SK-N-SH treated with all-trans-retinoic acid at 6 μM for 48 hours (cell line): ENCODE measurements around the gene MVB12A.
A peak's percentile ranks its signal among the peaks of the same experiment; 100 is the strongest.

Source experiments
- ATAC-seq: fragments of 200-7000 bp; cut with Tn5 transposase; 3 replicates; pipeline ENCODE4 v1.9.1; 2020; ENCODE audit warnings: mild to moderate bottlenecking, moderate library complexity
- ARNTL ChIP-seq: fragments of 450-650 bp; formaldehyde crosslinking; IDR thresholded peaks from 2 replicates; pipeline ENCODE4 v1.5.0; 2020; ENCODE audit warnings: low read depth, mild to moderate bottlenecking, moderate library complexity, borderline replicate concordance
- BACH2 ChIP-seq: fragments of 250-450 bp; sonication (Bioruptor Pico); IDR thresholded peaks from 2 replicates; pipeline ENCODE4 v1.9.0; 2021; ENCODE audit warnings: mild to moderate bottlenecking, borderline replicate concordance
- CSDC2 ChIP-seq: fragments of 250-450 bp; sonication (Bioruptor Pico); IDR thresholded peaks from 2 replicates; pipeline ENCODE4 v1.5.0; 2020; ENCODE audit warnings: mild to moderate bottlenecking, moderate library complexity
- ESRRG ChIP-seq: fragments of 250-450 bp; sonication (Bioruptor Pico); IDR thresholded peaks from 2 replicates; pipeline ENCODE4 v1.6.1; 2021; ENCODE audit warnings: mild to moderate bottlenecking
- GLIS3 ChIP-seq: fragments of 250-450 bp; sonication (Bioruptor Pico); IDR thresholded peaks from 2 replicates; pipeline ENCODE4 v1.5.0; 2020; ENCODE audit warnings: mild to moderate bottlenecking, moderate library complexity
- ISL1 ChIP-seq: fragments of 250-450 bp; sonication (Bioruptor Pico); IDR thresholded peaks from 2 replicates; pipeline ENCODE4 v2.1.2; 2022; ENCODE audit warnings: mild to moderate bottlenecking, moderate library complexity
- OSR1 ChIP-seq: fragments of 250-450 bp; sonication (Bioruptor Pico); IDR thresholded peaks from 2 replicates; pipeline ENCODE4 v1.8.0; 2022; ENCODE audit warnings: moderate library complexity, mild to moderate bottlenecking, inconsistent platforms
- PPARA ChIP-seq: fragments of 250-450 bp; sonication (Bioruptor Pico); IDR thresholded peaks from 2 replicates; pipeline ENCODE4 v1.5.0; 2020; ENCODE audit warnings: mild to moderate bottlenecking, borderline replicate concordance
- RARB ChIP-seq: fragments of 250-450 bp; sonication (Bioruptor Pico); IDR thresholded peaks from 2 replicates; pipeline ENCODE4 v1.8.0; 2021; ENCODE audit warnings: mild to moderate bottlenecking, moderate library complexity
- TCF4 ChIP-seq: fragments of 250-450 bp; sonication (Bioruptor Pico); IDR thresholded peaks from 2 replicates; pipeline ENCODE4 v1.8.0; 2021; ENCODE audit warnings: mild to moderate bottlenecking, moderate library complexity, borderline replicate concordance
- ZC3H10 ChIP-seq: fragments of 250-450 bp; sonication (Bioruptor Pico); IDR thresholded peaks from 2 replicates; pipeline ENCODE4 v1.5.1; 2021; ENCODE audit warnings: mild to moderate bottlenecking, moderate library complexity
- ZFP3 ChIP-seq: fragments of 250-450 bp; sonication (Bioruptor Pico); IDR thresholded peaks from 2 replicates; pipeline ENCODE4 v1.5.0; 2020; ENCODE audit warnings: mild to moderate bottlenecking, moderate library complexity
- ZFP30 ChIP-seq: fragments of 450-650 bp; formaldehyde crosslinking; IDR thresholded peaks from 2 replicates; pipeline ENCODE4 v1.5.0; 2022; ENCODE audit warnings: mild to moderate bottlenecking, moderate library complexity
- ZNF565 ChIP-seq: fragments of 450-650 bp; formaldehyde crosslinking; conservative IDR thresholded peaks from 2 replicates; pipeline ENCODE4 v1.5.0; 2020; ENCODE audit warnings: low read depth, mild to moderate bottlenecking, moderate library complexity
- ZNF70 ChIP-seq: fragments of 450-650 bp; formaldehyde crosslinking; IDR thresholded peaks from 2 replicates; pipeline ENCODE4 v1.5.0; 2020; ENCODE audit warnings: mild to moderate bottlenecking, moderate library complexity
- ZNF8 ChIP-seq: fragments of 450-650 bp; formaldehyde crosslinking; IDR thresholded peaks from 2 replicates; pipeline ENCODE4 v1.5.0; 2020; ENCODE audit warnings: mild to moderate bottlenecking, moderate library complexity
- TF ChIP-seq, protein P1 (sequence below): fragments of 250-450 bp; sonication (Bioruptor Pico); IDR thresholded peaks from 2 replicates; pipeline ENCODE4 v1.8.0; 2020; ENCODE audit warnings: mild to moderate bottlenecking, moderate library complexity, borderline replicate concordance
- TF ChIP-seq, protein P2 (sequence below): fragments of 250-450 bp; sonication (Bioruptor Pico); IDR thresholded peaks from 2 replicates; pipeline ENCODE4 v1.5.1; 2021; ENCODE audit warnings: mild to moderate bottlenecking, moderate library complexity
- TF ChIP-seq, protein P3 (sequence below): fragments of 250-450 bp; sonication (Bioruptor Pico); IDR thresholded peaks from 2 replicates; pipeline ENCODE4 v1.5.1; 2020; ENCODE audit warnings: low read depth, mild to moderate bottlenecking, moderate library complexity
- TF ChIP-seq, protein P4 (sequence below): fragments of 250-450 bp; sonication (Bioruptor Pico); IDR thresholded peaks from 2 replicates; pipeline ENCODE4 v1.8.0; 2021; ENCODE audit warnings: low read depth, mild to moderate bottlenecking, moderate library complexity, borderline replicate concordance

The MVB12A gene

DNA sequence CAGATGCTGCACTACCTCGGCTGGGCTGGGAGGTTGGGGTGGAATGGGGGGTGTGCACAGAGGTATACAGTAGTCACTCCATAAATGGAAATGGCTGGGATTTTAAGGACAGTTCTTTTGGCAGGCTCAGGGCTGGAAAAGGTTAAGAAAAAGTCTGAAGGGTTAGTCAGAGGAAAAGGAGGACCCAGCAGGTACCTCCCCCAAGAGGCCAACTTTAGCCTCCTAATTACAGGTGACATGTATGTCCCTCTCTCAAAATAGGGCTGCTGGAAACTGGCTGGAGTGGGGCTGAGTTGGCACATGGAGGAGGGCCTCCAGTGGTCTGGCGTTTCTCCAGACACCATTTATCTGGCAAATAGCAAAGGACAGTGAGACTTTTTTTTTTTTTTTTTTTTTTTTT is 26.8 kb upstream of the MVB12A start:
- TF ChIP-seq ZFP30 (CRISPR knock-in tag) (no peak), CSDC2 (CRISPR knock-in tag) (no peak), TCF4 (CRISPR knock-in tag) (no peak), BACH2 (no peak)

DNA sequence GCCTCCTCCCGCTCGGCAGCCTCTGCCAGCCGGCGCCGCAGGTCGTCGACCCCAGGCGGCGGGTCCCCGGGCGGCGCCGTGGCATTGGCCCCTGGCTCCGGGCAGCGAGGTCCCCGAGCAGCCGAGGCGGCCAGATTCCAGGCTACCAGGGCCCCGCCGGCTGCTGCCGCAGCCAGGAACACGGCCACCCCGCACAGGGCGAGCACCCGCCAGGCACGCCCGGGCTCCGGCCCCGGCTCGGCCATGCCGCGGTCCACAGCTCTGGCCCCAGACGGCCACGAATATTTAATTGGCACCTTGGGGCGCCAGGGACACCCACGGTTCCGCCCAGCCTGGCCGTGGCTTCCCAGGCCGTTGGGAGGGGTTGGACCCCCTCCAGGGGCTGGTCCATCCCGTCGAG is 25.9 kb upstream of the MVB12A start, which contains the start of gene CCDC194:
CCDC194 (minus strand) TSS at position 283 of the 400 bp plus-strand sequence; CDS start at position 245, 38 bp downstream.
- no peak for ATAC-seq
- TF ChIP-seq PPARA (CRISPR knock-in tag) (no peak), TCF4 (CRISPR knock-in tag) (no peak), ESRRG (CRISPR knock-in tag) (no peak), CSDC2 (CRISPR knock-in tag) (no peak), BACH2 (no peak), ZFP30 (CRISPR knock-in tag) (no peak), ZC3H10 (CRISPR knock-in tag) (no peak), GLIS3 (CRISPR knock-in tag) (no peak), ISL1 (CRISPR knock-in tag) (no peak), RARB (CRISPR knock-in tag) (no peak)
- TF ChIP-seq, protein P1, sequence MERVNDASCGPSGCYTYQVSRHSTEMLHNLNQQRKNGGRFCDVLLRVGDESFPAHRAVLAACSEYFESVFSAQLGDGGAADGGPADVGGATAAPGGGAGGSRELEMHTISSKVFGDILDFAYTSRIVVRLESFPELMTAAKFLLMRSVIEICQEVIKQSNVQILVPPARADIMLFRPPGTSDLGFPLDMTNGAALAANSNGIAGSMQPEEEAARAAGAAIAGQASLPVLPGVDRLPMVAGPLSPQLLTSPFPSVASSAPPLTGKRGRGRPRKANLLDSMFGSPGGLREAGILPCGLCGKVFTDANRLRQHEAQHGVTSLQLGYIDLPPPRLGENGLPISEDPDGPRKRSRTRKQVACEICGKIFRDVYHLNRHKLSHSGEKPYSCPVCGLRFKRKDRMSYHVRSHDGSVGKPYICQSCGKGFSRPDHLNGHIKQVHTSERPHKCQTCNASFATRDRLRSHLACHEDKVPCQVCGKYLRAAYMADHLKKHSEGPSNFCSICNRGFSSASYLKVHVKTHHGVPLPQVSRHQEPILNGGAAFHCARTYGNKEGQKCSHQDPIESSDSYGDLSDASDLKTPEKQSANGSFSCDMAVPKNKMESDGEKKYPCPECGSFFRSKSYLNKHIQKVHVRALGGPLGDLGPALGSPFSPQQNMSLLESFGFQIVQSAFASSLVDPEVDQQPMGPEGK = no peak
- TF ChIP-seq, protein P2, sequence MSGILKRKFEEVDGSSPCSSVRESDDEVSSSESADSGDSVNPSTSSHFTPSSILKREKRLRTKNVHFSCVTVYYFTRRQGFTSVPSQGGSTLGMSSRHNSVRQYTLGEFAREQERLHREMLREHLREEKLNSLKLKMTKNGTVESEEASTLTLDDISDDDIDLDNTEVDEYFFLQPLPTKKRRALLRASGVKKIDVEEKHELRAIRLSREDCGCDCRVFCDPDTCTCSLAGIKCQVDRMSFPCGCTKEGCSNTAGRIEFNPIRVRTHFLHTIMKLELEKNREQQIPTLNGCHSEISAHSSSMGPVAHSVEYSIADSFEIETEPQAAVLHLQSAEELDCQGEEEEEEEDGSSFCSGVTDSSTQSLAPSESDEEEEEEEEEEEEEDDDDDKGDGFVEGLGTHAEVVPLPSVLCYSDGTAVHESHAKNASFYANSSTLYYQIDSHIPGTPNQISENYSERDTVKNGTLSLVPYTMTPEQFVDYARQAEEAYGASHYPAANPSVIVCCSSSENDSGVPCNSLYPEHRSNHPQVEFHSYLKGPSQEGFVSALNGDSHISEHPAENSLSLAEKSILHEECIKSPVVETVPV = no peak
- TF ChIP-seq, protein P3, sequence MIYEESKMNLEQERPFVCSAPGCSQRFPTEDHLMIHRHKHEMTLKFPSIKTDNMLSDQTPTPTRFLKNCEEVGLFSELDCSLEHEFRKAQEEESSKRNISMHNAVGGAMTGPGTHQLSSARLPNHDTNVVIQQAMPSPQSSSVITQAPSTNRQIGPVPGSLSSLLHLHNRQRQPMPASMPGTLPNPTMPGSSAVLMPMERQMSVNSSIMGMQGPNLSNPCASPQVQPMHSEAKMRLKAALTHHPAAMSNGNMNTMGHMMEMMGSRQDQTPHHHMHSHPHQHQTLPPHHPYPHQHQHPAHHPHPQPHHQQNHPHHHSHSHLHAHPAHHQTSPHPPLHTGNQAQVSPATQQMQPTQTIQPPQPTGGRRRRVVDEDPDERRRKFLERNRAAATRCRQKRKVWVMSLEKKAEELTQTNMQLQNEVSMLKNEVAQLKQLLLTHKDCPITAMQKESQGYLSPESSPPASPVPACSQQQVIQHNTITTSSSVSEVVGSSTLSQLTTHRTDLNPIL (CRISPR knock-in tag) = no peak
- TF ChIP-seq, all 23 proteins: peak for 0

More for the DNA sequence above, 26.8 kb upstream of the MVB12A start:
- ATAC-seq = no peak

DNA sequence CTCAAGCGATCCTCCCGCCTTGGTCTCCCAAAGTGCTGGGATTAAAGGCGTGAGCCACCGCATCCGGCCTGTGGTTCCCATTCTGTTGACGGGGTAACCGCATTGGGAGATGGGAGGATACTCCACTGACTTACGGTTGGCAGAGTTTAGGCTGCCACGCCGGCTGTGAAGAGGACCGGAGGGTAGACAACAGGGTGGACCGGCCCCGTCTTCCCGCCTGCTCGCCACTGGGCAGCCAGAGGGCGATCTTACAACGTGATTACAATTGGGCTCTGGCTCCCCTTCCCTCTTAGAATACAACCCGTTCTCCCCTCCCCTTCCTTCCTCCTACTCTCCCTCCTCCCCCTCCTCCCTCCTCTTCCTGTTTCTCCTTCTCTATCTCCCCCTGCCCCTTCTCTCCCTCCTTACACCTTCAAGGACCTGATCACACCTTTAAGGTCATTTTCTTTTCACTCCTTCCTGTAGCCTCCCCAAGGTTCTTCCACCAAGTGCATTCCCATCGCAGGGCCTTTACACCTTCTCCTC is 24.9 kb upstream of the MVB12A start:
- no peak for ATAC-seq
- TF ChIP-seq ZNF70 (CRISPR knock-in tag) = peak; percentile 77
- TF ChIP-seq ZFP3 (CRISPR knock-in tag) = no peak
- no peak for TF ChIP-seq ZNF8 (CRISPR knock-in tag)
- no peak for TF ChIP-seq ARNTL (CRISPR knock-in tag)
- TF ChIP-seq, all 23 proteins: peak for 1

DNA sequence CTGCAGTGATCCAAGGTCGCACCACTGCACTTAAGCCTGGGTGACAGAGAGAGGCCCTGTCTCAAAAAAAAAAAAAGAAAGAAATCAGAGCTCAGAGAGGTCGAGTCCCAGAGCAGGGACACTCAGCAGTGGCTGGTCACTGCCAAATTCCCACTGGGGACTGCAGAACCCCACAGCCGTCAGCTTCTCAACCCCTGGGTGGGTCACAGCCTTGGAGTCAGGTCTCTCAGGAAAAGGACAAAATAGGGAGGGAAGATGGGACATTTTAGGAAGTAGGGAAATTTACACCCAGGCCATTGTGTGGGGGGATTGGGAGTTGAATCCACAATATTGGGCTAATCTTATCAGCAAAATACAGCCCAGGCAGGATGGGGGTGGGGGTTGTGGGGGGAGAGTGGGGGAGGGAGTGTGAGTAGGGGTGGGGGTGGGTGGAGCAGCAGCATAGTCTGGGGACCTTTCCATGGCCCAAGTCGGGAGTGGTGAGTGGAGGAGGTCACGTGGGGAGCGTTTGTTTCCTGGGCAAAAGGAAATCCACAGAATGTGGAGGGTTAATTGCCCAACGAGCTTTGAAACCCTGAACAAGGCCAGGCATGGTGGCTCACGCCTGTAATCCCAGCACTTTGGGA is 20.8 kb upstream of the MVB12A start:
- ATAC-seq = no peak
- TF ChIP-seq ARNTL (CRISPR knock-in tag) (no peak), RARB (CRISPR knock-in tag) (no peak), ZNF8 (CRISPR knock-in tag) (no peak), ISL1 (CRISPR knock-in tag) (no peak), ZNF70 (CRISPR knock-in tag) (no peak), OSR1 (CRISPR knock-in tag) (no peak), CSDC2 (CRISPR knock-in tag) (no peak), ZNF565 (CRISPR knock-in tag) (no peak), TCF4 (CRISPR knock-in tag) (no peak), ZFP30 (CRISPR knock-in tag) (no peak), PPARA (CRISPR knock-in tag) (no peak)
- TF ChIP-seq, protein P3 (CRISPR knock-in tag) = no peak
- TF ChIP-seq, protein P4, sequence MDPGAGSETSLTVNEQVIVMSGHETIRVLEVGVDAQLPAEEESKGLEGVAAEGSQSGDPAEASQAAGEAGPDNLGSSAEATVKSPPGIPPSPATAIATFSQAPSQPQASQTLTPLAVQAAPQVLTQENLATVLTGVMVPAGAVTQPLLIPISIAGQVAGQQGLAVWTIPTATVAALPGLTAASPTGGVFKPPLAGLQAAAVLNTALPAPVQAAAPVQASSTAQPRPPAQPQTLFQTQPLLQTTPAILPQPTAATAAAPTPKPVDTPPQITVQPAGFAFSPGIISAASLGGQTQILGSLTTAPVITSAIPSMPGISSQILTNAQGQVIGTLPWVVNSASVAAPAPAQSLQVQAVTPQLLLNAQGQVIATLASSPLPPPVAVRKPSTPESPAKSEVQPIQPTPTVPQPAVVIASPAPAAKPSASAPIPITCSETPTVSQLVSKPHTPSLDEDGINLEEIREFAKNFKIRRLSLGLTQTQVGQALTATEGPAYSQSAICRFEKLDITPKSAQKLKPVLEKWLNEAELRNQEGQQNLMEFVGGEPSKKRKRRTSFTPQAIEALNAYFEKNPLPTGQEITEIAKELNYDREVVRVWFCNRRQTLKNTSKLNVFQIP (CRISPR knock-in tag) = no peak
- TF ChIP-seq, protein P2 = no peak
